SW480 (cell line): Measurements from ENCODE around the gene MRPS10.
"Not testable (repeated sequence)": the region's sequence is repeated elsewhere in the genome, so short reads cannot be mapped to it uniquely, and the experiment has no call there.

Source experiments
- DNase-seq: peaks from one replicate; pipeline ENCODE4 v3.0.0-alpha.2; 2016; ENCODE audit warnings: low spot score

Gene MRPS10

DNA sequence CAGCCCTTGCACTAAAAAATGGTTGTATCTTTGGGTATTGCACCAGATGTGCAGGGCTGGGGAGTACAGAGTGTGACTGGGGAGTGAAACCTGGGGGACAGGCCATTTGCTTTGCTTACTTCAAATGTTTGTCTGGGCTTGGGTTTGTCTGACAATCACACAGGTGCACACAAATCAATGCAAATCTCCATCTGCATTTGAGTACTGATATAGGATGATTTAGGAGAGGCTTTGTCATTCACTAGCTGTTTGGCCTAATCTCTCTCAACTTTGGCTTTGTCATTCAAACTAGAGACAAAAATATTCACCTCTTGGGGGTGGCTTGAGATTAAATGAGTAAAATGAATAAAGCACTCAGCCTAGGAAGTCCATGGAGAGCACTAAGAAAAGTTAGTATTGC, 40.7 kb downstream of the MRPS10 start:
- DNase-seq, result no peak

DNA sequence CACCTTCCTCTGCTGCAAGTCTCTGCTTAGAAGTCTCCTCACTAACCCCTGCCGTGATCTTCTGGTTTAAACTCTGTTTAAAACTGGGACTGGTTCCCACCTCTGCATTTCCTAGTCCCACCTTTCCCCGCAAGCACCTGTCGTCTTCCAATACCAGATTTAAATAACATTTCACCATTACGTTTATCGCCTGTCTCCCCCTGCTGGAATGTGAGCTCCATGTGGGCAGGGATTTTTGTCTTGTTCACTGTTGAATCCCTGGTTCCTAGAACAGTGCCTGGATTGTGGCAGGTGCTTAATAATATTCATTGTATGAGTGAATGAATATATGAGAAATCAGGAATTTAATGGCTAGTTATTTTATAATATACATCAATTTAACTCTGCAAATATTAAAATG, 41.8 kb downstream of the MRPS10 start:
- DNase-seq, result no peak

DNA sequence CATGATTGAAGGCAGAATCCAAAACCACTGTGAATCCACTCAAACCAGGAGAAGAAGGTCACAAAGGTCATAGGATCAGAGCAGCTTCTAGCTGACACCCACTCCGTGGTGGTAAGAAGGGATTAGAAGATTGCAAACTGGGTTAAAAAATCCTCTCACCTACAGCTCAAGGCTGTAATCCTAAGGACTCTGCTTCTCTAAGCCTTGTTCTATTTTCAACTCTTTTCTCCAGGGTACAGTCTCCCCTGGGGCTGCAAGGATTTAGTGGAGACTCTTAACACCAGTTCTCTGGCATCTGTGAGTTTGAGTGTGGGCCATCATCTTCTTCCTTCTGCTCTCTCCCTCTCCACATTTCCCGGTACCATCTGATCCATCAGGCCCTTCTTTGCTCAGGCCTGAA, 44.6 kb downstream of the MRPS10 start, which contains the start of gene GUCA1A:
TSS of gene GUCA1A (plus strand) at position 264 of the 400 bp plus-strand sequence. CDS start 250 bp downstream, outside the sequence.
- DNase-seq, result no peak

DNA sequence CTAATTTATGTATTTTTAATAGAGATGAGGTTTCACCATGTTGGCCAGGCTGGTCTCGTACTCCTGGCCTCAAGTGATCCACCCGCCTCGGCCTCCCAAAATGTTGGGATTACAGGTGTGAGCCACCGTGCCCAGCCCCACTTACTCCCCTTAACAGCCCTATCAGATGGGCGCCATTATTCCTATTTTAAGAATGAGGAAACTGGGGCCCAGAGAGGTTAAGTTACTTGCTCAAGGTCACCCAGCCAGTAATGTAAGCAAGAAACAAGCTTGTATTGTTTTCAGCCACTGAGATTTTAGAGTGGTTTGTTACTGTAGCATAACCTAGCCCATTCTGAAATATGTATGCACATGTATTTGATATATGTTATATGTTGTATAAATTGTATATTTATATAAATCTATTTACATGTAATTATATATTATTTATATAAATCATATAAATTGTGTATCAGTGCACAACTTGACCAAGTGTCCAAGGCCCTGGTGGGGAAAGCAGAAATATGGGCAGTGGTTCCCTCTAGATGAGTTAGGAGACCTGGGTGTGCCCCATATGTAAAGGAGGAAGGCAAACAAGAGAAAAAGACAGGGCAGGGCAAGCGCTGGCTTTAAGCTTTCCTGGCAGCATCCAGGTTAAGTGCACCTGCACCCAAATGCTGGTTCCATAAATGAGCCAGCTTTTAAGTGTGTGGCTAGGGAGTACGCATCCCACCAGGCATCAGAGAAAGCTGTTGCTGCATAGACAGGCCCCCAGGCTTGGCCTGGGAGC, 45.7 kb downstream of the MRPS10 start:
- DNase-seq, result no peak

DNA sequence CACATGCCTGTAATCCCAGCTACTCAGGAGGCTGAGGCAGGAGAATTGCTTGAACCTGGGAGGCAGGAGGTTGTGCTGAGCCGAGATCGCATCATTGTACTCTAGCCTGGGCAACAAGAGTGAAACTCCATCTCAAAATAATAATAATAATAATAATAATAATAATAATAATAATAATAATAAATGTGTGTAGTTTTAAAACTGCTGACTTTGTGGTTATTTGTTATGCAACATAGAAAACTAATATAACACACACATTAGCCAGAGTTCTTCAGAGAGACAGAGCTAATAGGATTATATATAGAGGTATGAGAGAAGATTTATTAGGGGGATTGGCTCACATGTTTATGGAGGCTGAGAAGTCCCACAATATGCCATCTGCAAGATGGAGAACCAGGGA, 47.9 kb downstream of the MRPS10 start:
- DNase-seq, result not testable (repeated sequence)

DNA sequence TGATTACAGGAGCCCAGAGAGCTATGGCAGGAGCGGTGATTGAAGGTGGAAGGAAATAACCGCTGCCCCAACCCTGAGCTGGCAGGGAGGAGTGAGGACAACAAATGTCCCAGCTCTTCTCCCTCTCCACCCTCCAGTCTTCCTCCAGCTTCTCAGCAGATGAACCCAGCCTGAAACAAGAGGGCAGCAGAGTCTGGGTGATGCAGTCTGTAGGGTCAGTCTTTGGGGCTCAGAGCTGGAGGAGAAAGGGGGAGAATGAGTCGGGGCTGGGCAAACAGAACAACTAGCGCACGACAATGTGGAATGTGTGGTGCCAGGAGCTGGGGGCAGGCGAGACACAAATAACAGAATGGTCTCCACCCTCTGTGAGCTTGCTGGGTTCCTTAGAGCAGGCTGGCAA, 49.0 kb downstream of the MRPS10 start:
- DNase-seq, result no peak

DNA sequence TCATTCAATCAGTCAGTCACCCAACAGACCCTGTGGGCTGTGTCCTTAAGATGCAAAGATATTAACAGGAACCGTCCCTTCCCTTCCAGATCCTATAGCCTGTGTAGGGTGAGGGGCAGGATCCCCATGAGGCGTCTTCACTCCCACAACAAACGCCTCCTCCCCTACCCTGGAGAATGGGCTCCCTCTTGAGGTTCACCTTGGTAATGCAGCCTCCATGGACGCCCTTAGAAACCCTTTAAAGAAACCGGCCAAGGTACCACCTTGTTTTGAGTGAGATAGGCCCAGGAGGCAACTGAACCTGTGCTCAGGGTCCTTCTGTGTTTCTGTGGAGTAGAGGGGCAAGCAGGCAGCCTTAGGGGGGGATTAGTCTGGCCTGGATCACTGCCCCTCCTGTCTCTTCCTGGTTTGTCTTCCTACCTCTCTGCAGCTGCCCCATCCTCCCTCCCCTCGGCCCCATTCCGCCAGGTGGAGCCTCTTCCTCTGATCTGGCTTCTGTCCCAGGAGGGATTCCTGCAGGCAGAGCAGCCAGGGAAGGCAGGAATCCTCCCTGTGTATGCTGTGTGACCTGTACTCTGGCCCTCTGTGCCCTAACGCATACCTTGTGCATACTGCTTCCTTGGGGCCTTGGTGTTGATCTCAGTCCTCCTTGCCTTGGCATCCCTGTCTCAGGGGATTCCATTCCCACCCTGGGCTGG, 51.1 kb downstream of the MRPS10 start:
- peak; percentile 65 for DNase-seq

DNA sequence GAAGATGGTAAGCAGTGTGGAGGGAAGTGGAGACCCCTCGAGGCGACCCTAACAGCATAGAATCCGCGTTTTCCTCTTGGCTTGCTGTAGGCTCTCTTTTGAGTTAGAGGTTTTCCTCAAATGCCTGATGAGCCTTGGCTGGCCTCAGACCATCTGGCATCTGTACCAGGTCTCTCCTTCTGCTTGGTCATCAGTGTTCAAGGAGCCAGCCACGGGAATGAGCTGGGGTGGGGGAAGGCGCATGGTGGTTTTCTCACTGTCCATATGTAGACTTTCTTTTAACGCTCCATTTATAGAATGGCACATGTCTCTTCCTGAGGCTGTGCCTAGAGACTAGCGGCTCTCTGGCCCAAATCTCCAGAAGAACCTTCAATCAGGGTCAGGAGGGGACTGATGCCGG, 52.6 kb downstream of the MRPS10 start:
- no peak for DNase-seq

DNA sequence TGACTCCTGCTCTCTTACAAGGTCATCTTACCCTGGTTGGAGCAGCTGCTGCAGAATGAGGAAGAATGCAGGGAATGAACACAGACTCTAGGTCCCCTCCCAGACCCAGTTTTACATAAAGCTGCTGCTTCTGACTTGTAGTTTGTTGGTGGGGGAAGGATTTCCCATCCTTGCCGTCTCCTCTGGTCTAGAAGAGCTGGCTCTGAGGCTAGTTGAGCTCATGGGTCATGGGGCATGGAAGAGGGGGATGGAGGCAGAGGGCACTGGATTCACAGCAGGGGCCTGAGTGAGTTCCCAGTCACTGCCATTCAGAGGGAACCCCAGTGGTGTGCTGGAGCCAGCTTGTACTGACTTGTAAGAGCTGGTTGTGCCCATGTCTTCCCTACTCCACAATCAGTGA, 53.7 kb downstream of the MRPS10 start:
- DNase-seq, result no peak

DNA sequence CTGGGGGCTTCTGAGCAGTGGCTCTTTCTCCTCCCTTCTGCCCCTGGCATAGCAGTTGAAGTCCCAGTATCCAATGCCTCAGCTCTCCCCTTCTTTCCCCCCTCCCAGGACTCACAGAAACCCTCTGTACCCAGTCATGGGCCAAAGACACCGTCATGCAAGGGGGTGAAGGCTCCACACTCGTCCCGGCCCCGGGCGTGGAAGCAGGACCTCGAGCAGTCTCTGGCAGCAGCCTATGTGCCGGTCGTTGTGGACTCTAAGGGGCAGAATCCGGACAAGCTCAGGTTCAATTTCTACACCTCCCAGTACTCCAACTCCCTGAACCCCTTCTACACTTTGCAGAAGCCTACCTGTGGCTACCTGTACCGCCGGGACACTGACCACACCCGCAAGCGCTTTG, 54.8 kb downstream of the MRPS10 start:
- no peak for DNase-seq

DNA sequence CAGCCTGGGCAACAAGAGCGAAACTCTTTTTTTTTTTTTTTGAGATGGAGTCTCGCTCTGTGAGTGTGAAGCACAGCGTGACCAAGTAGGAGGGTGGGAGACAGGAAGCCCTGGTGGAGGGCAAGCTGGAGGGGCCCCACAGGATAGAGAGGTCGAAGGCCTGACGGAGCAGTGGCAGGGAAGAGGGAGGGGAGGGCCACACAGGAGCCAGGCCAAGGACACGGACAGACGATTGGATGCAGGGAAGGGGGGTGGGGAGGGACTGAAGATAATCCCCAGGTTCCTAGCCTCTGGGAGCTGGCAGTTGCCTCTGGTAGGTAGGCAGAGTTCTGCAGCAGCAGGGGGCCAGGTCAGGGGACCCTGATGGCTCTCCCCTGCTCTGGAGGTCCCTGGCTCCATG, 55.3 kb downstream of the MRPS10 start:
- no peak for DNase-seq

DNA sequence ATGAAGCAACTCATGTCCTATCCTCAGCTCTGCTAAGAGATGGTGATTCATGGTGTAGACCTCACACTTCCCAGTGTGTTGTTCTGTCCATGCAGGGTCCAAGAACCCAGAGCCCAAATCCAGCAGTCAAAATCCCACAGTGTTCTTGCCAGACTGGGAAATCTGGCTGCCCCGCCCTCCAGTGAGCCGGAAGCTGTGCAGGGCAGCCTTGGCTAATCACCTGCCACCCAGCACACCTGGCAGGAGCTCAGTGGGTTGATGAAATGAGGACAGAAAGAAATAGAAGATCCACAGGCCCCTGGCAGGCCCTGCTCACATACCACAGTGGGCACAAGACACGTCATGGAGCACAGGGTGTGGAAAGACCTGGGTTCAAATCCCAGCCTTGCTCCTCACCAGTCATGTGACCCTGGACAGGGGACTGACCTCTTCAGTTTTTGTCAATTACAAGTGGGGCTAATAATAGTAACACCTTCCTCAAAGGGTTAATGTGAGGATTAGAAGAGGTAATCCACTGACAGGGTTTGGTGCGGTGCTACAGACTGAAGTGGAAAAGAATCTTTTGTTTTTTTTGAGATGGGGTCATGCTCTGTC, 58.1 kb downstream of the MRPS10 start:
- no peak for DNase-seq

DNA sequence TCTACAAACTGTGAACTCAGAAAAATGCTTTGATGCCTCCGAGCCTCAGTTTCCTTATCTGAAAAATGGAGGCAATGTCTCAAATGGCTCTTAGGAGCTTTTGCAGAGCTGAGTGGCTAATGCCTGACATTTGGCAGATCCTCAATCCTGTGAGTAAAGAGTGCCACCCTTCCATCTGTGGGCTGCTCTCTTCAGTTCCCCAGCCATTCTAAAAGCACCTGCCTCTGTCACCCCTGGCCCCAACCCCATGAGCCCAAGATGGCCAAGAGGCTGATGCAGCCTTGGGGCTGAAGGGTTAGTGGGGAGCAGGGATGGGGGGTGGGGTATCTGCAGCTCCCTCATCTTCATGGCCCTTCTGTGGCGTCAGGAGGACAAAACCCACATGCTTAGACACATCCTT, 59.0 kb downstream of the MRPS10 start:
- DNase-seq, result no peak

DNA sequence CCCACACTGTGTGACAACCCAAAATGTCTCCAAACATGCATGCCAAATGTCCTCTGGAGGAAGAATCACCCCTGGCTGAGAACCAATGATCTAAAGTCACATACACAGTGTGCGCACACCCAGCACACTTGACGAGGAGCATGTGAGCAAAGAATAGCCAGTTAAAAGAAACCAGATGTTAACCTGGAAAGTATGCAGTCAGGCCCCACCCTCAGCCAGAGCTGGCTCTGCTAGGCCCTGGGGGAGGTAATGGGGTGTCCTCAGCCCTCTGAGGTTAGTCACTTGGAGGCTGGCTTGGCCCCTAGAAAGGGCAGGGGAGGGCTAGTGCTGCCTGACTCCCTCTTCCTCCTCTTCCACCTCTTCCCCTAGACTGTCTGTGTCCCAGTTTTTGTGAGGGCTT, 59.6 kb downstream of the MRPS10 start:
- no peak for DNase-seq
